Smooth muscle cell (in vitro differentiated cells): ENCODE measurements around the gene BACH2. TPM values are rescaled to one million over a fixed set of nuclear protein-coding genes. Genes with fewer than 3 reads are reported as not detected.
A peak's percentile ranks its signal among the peaks of the same experiment; 100 is the strongest.

Experiments
- DNase-seq: peaks from one replicate; lab custom pipeline; 2025; ENCODE audit not compliant: unreplicated experiment; lab: John Stamatoyannopoulos, UW
- H2AFZ ChIP-seq: fragments of 200-600 bp; sonication (generic); 2 replicates; pipeline ENCODE4 v1.6.0; 2016; ENCODE audit warnings: antibody characterized with exemption, low read depth, mild to moderate bottlenecking
- H3F3A ChIP-seq: fragments of 200-600 bp; sonication (generic); 2 replicates; pipeline ENCODE4 v1.6.0; 2017; ENCODE audit warnings: antibody characterized with exemption, low read depth
- H3K27ac ChIP-seq: fragments of 200-600 bp; sonication (generic); 2 replicates; pipeline ENCODE4 v1.5.1; 2016; ENCODE audit warnings: low read depth, mild to moderate bottlenecking
- H3K27me3 ChIP-seq: fragments of 200-600 bp; sonication (generic); 2 replicates; pipeline ENCODE4 v1.6.1; 2016; ENCODE audit warnings: low read depth, mild to moderate bottlenecking
- H3K36me3 ChIP-seq: fragments of 200-600 bp; sonication (generic); 2 replicates; pipeline ENCODE4 v1.5.1; 2016; ENCODE audit warnings: low read depth
- H3K4me1 ChIP-seq: fragments of 200-600 bp; sonication (generic); 2 replicates; pipeline ENCODE4 v1.5.1; 2016; ENCODE audit warnings: low read depth
- H3K4me2 ChIP-seq: fragments of 200-600 bp; sonication (generic); 2 replicates; pipeline ENCODE4 v1.6.0; 2016; ENCODE audit warnings: mild to moderate bottlenecking
- H3K4me3 ChIP-seq: fragments of 200-600 bp; sonication (generic); 2 replicates; pipeline ENCODE4 v1.5.1; 2016; ENCODE audit warnings: mild to moderate bottlenecking
- H3K79me2 ChIP-seq: fragments of 200-600 bp; sonication (generic); 2 replicates; pipeline ENCODE4 v1.6.0; 2016; ENCODE audit warnings: low read depth, mild to moderate bottlenecking
- H3K9ac ChIP-seq: fragments of 200-600 bp; sonication (generic); 2 replicates; pipeline ENCODE4 v1.6.0; 2016; ENCODE audit warnings: low read depth
- H3K9me3 ChIP-seq: fragments of 200-600 bp; sonication (generic); replicated peaks from 2 replicates; pipeline ENCODE4 v1.5.1; 2016; ENCODE audit warnings: low read depth
- H4K20me1 ChIP-seq: fragments of 200-600 bp; sonication (generic); 2 replicates; pipeline ENCODE4 v1.6.0; 2016; ENCODE audit warnings: low read depth
- CTCF ChIP-seq: fragments of 200-600 bp; sonication (generic); IDR thresholded peaks from 2 replicates; pipeline ENCODE4 v1.5.1; 2017; ENCODE audit warnings: borderline replicate concordance, mild to moderate bottlenecking, antibody characterized with exemption; ENCODE audit not compliant: insufficient read depth, poor library complexity, severe bottlenecking
- WGBS: methylation state at CpG from one replicate; pipeline ENCODE4 v1.1.7; 2016; ENCODE audit warnings: low lambda C conversion rate; 5-methylcytosine and 5-hydroxymethylcytosine counted together
- polyA plus RNA-seq: library from polyadenylated mRNA; unstranded; fragments of >200 nt; fragmentation: Nextera tagmentation; extraction: Ambion mirVana; gene quantifications from 2 replicates; pipeline ENCODE4 v1.2.1, GENCODE V29; 2016
- total RNA-seq: library from RNA; depleted of rRNA; stranded (reverse); fragments of >200 nt; gene quantifications from 2 replicates; pipeline ENCODE4 v1.2.3, GENCODE V29; 2014

Gene BACH2
- total and polyA plus RNA-seq, 2 experiments from 2014 or later = 3.0 to 4.5 TPM

GRCh38 chr6:90186026-90186425 is 110.6 kb downstream of the BACH2 start:
- Histone ChIP-seq H3K4me2 (no peak overlapping the region), H3K36me3 (no peaks in the 10 kb centered on the region), H4K20me1 (no peaks in the 10 kb centered on the region), H3K9ac (no peak overlapping the region), H3F3A (no peaks in the 10 kb centered on the region), H3K79me2 (no peaks in the 10 kb centered on the region), H3K27ac (no peak overlapping the region), H3K4me1 (no peaks in the 10 kb centered on the region), H3K27me3 (no peaks in the 10 kb centered on the region), H3K4me3 (no peak overlapping the region), H2AFZ (no peak overlapping the region), H3K9me3 (no peaks in the 10 kb centered on the region)
- no peak for TF ChIP-seq CTCF
- DNase-seq = no peak
- WGBS = 93% methylated on average over 3 of the region's 3 CpGs

GRCh38 chr6:90184334-90185298 is 112.0 kb downstream of the BACH2 start:
- H3K79me2 ChIP-seq = no peaks in the 10 kb centered on the region
- no peaks in the 10 kb centered on the region for H3K4me1 ChIP-seq
- peak overlapping the region; percentile 74 for H3K4me2 ChIP-seq
- H3K27ac ChIP-seq = no peak overlapping the region
- H3K9me3 ChIP-seq = no peaks in the 10 kb centered on the region
- H2AFZ ChIP-seq = no peak overlapping the region
- no peaks in the 10 kb centered on the region for H3K36me3 ChIP-seq
- H3F3A ChIP-seq = no peaks in the 10 kb centered on the region
- no peaks in the 10 kb centered on the region for H4K20me1 ChIP-seq
- no peak for TF ChIP-seq CTCF
- DNase-seq = no peak
- no peaks in the 10 kb centered on the region for H3K27me3 ChIP-seq
- no peak overlapping the region for H3K4me3 ChIP-seq
- 46% methylated on average over 8 of the region's 8 CpGs for WGBS
- H3K9ac ChIP-seq = no peak overlapping the region

- Histone ChIP-seq H3K4me1 (no peaks in the 10 kb centered on the region), H3K36me3 (no peaks in the 10 kb centered on the region), H3K27ac (peak overlapping the region; percentile 7), H3F3A (no peaks in the 10 kb centered on the region), H3K4me3 (no peak overlapping the region), H3K4me2 (peak overlapping the region; percentile 74), H3K9me3 (no peaks in the 10 kb centered on the region), H3K27me3 (no peaks in the 10 kb centered on the region), H4K20me1 (no peaks in the 10 kb centered on the region), H3K79me2 (no peaks in the 10 kb centered on the region), H3K9ac (no peak overlapping the region), H2AFZ (no peak overlapping the region)
- no peak for DNase-seq
- TF ChIP-seq CTCF = no peak
- WGBS = 57% methylated on average over 3 of the region's 3 CpGs
Observed at GRCh38 chr6:90183587-90184333, 112.9 kb downstream of the BACH2 start.
